GM23248 (cell line): ENCODE results near the gene SLC13A2. TPM values are rescaled to one million over a fixed set of nuclear protein-coding genes. Genes with fewer than 3 reads are reported as not detected.

Experiments used
- DNase-seq: peaks from one replicate; pipeline ENCODE4 v3.0.0-alpha.2; 2015
- H2AFZ ChIP-seq: fragments of 200-600 bp; sonication (generic); 2 replicates; pipeline ENCODE4 v1.6.1; 2016; ENCODE audit warnings: antibody characterized with exemption
- H3F3A ChIP-seq: fragments of 200-600 bp; sonication (generic); 2 replicates; pipeline ENCODE4 v1.6.1; 2016; ENCODE audit warnings: mild to moderate bottlenecking, antibody characterized with exemption, mixed run types; ENCODE audit not compliant: insufficient read depth
- H3K27ac ChIP-seq: fragments of 200-600 bp; sonication (generic); 2 replicates; pipeline ENCODE4 v1.5.1; 2016; ENCODE audit warnings: mild to moderate bottlenecking
- H3K27me3 ChIP-seq: fragments of 200-600 bp; sonication (generic); replicated peaks from 2 replicates; pipeline ENCODE4 v1.6.1; 2016; ENCODE audit warnings: mild to moderate bottlenecking; ENCODE audit not compliant: insufficient read depth
- H3K36me3 ChIP-seq: fragments of 200-600 bp; sonication (generic); 2 replicates; pipeline ENCODE4 v1.6.1; 2016; ENCODE audit warnings: low read depth, mild to moderate bottlenecking
- H3K4me1 ChIP-seq: fragments of 200-600 bp; sonication (generic); 2 replicates; pipeline ENCODE4 v1.6.1; 2016; ENCODE audit warnings: mild to moderate bottlenecking; ENCODE audit not compliant: insufficient read depth
- H3K4me2 ChIP-seq: fragments of 200-600 bp; sonication (generic); one replicate; pipeline ENCODE4 v1.6.1; 2016; ENCODE audit warnings: mild to moderate bottlenecking; ENCODE audit not compliant: unreplicated experiment
- H3K4me3 ChIP-seq: fragments of 200-600 bp; sonication (generic); 2 replicates; pipeline ENCODE4 v1.5.1; 2016; ENCODE audit warnings: mild to moderate bottlenecking
- H3K79me2 ChIP-seq: fragments of 200-600 bp; sonication (generic); 2 replicates; pipeline ENCODE4 v1.6.1; 2016; ENCODE audit warnings: mild to moderate bottlenecking; ENCODE audit not compliant: insufficient read depth
- H3K9ac ChIP-seq: fragments of 200-600 bp; sonication (generic); 2 replicates; pipeline ENCODE4 v1.6.1; 2016; ENCODE audit warnings: mild to moderate bottlenecking
- H3K9me2 ChIP-seq: fragments of 200-600 bp; sonication (generic); 2 replicates; pipeline ENCODE4 v1.6.1; 2016; ENCODE audit warnings: mixed run types, mild to moderate bottlenecking, moderate library complexity; ENCODE audit not compliant: insufficient read depth
- H3K9me3 ChIP-seq: fragments of 200-600 bp; sonication (generic); one replicate; pipeline ENCODE4 v1.6.1; 2017; ENCODE audit warnings: low read depth
- H4K20me1 ChIP-seq: fragments of 200-600 bp; sonication (generic); 2 replicates; pipeline ENCODE4 v1.6.0; 2016; ENCODE audit not compliant: insufficient read depth
- EZH2 ChIP-seq: fragments of 200-600 bp; sonication (generic); IDR thresholded peaks from 2 replicates; pipeline ENCODE4 v1.6.1; 2018; ENCODE audit warnings: antibody characterized with exemption, mild to moderate bottlenecking; ENCODE audit not compliant: insufficient read depth, poor library complexity, severe bottlenecking
- EZH2phosphoT487 ChIP-seq: fragments of 200-600 bp; sonication (generic); IDR thresholded peaks from 2 replicates; pipeline ENCODE4 v1.6.1; 2018; ENCODE audit warnings: antibody characterized with exemption, moderate library complexity, mild to moderate bottlenecking, low read depth; ENCODE audit not compliant: insufficient read depth
- WGBS, 2 experiments: methylation state at CpG; one replicate each; pipeline ENCODE4 v1.1.6; 2015 to 2017; ENCODE audit warnings: low lambda C conversion rate in 2 of 2, low coverage in 1 of 2; ENCODE audit errors: missing lambda C conversion rate in 2 of 2; 5-methylcytosine and 5-hydroxymethylcytosine counted together
- in situ Hi-C: fragments of 300-500 bp; cut with MboI; formaldehyde crosslinking; loops from 2 replicates; pipeline ENCODE4 v1.15.0; 2020
- polyA plus RNA-seq: library from polyadenylated mRNA; unstranded; fragments of >200 nt; fragmentation: Nextera tagmentation; extraction: Ambion mirVana; gene quantifications from 2 replicates; pipeline ENCODE4 v1.2.1, GENCODE V29; 2016
- total RNA-seq: library from RNA; depleted of rRNA; stranded (reverse); fragments of >200 nt; shearing (Covaris generic); gene quantifications from 2 replicates; pipeline ENCODE4 v1.2.3, GENCODE V29; 2014

Gene SLC13A2
- total and polyA plus RNA-seq, 2 experiments from 2014 or later, result not detected

- WGBS, 2 experiments, result 69% methylated on average over 12 to 14 of the region's 14 CpGs
- in situ Hi-C loops, result no loop called here
- DNase-seq, result no peak
Observed at GRCh38 chr17:28506763-28507487, 33.5 kb downstream of the SLC13A2 start.

GRCh38 chr17:28507567-28508203 is 34.2 kb downstream of the SLC13A2 start:
- in situ Hi-C loops, result no loop called here
- Histone ChIP-seq H3K27me3 (peaks cover 49% of the 10 kb centered on the region), H3K36me3 (no peaks in the 10 kb centered on the region), H3K9me2 (no peaks in the 10 kb centered on the region), H3K4me2 (no peak overlapping the region), H3K9me3 (no peaks in the 10 kb centered on the region), H3K4me3 (no peak overlapping the region), H3K9ac (no peak overlapping the region), H3F3A (no peaks in the 10 kb centered on the region), H3K79me2 (no peaks in the 10 kb centered on the region), H3K27ac (no peak overlapping the region), H3K4me1 (no peaks in the 10 kb centered on the region), H2AFZ (no peak overlapping the region), H4K20me1 (no peaks in the 10 kb centered on the region)
- TF ChIP-seq EZH2 (peak; percentile 42), EZH2phosphoT487 (no peak)
- 15 to 27% methylated on average over 14 to 22 of the region's 24 CpGs for WGBS, 2 experiments
- peak; percentile 47 for DNase-seq

More at GRCh38 chr17:28506763-28507487, 33.5 kb downstream of the SLC13A2 start:
- H3K4me3 ChIP-seq, result no peak overlapping the region
- H4K20me1 ChIP-seq, result no peaks in the 10 kb centered on the region
- no peaks in the 10 kb centered on the region for H3F3A ChIP-seq
- no peaks in the 10 kb centered on the region for H3K79me2 ChIP-seq
- H3K9me2 ChIP-seq, result no peaks in the 10 kb centered on the region
- H3K9ac ChIP-seq, result no peak overlapping the region
- H3K27ac ChIP-seq, result no peak overlapping the region
- no peaks in the 10 kb centered on the region for H3K36me3 ChIP-seq
- no peak overlapping the region for H2AFZ ChIP-seq
- peaks cover 47% of the 10 kb centered on the region for H3K27me3 ChIP-seq
- TF ChIP-seq EZH2 (no peak), EZH2phosphoT487 (no peak)
- no peaks in the 10 kb centered on the region for H3K9me3 ChIP-seq
- H3K4me2 ChIP-seq, result no peak overlapping the region
- H3K4me1 ChIP-seq, result no peaks in the 10 kb centered on the region

GRCh38 chr17:28508211-28508724 is 34.8 kb downstream of the SLC13A2 start:
- no peak for DNase-seq
- 27 to 28% methylated on average over 11 of the region's 11 CpGs for WGBS, 2 experiments
- no peak overlapping the region for H2AFZ ChIP-seq
- no peak for TF ChIP-seq EZH2phosphoT487
- TF ChIP-seq EZH2, result no peak
- H3K9me2 ChIP-seq, result no peaks in the 10 kb centered on the region
- H3K27ac ChIP-seq, result no peak overlapping the region
- H3K4me2 ChIP-seq, result no peak overlapping the region
- no peaks in the 10 kb centered on the region for H3F3A ChIP-seq
- H3K27me3 ChIP-seq, result peaks cover 49% of the 10 kb centered on the region
- H3K9ac ChIP-seq, result no peak overlapping the region
- H3K79me2 ChIP-seq, result no peaks in the 10 kb centered on the region
- H3K36me3 ChIP-seq, result no peaks in the 10 kb centered on the region
- in situ Hi-C loops, result no loop called here
- no peaks in the 10 kb centered on the region for H3K9me3 ChIP-seq
- H3K4me3 ChIP-seq, result no peak overlapping the region
- H4K20me1 ChIP-seq, result no peaks in the 10 kb centered on the region
- H3K4me1 ChIP-seq, result no peaks in the 10 kb centered on the region

- no peak overlapping the region for H3K27ac ChIP-seq
- H3K9ac ChIP-seq, result no peak overlapping the region
- no peaks in the 10 kb centered on the region for H3K4me1 ChIP-seq
- H3K4me2 ChIP-seq, result no peak overlapping the region
- H3K79me2 ChIP-seq, result no peaks in the 10 kb centered on the region
- no peaks in the 10 kb centered on the region for H3K9me2 ChIP-seq
- in situ Hi-C loops, result no loop called here
- TF ChIP-seq EZH2 (no peak), EZH2phosphoT487 (no peak)
- H3K4me3 ChIP-seq, result no peak overlapping the region
- no peaks in the 10 kb centered on the region for H4K20me1 ChIP-seq
- 62 to 63% methylated on average over 7 of the region's 7 CpGs for WGBS, 2 experiments
- no peaks in the 10 kb centered on the region for H3F3A ChIP-seq
- peaks cover 43% of the 10 kb centered on the region for H3K27me3 ChIP-seq
- no peaks in the 10 kb centered on the region for H3K9me3 ChIP-seq
- peak; percentile 35 for DNase-seq
- H2AFZ ChIP-seq, result no peak overlapping the region
- H3K36me3 ChIP-seq, result no peaks in the 10 kb centered on the region
Observed at GRCh38 chr17:28509789-28510188, 36.3 kb downstream of the SLC13A2 start.
